ENCODE results near the gene CPT2.
"Not testable (repeated sequence)": the region's sequence is repeated elsewhere in the genome, so short reads cannot be mapped to it uniquely, and the experiment has no call there.

Gene CPT2

GRCh38 chr1:53182716-53183094 lies 13.9 kb upstream of the CPT2 start:
- Histone ChIP-seq H3K9me3 (ENCODE audit: control insufficient read depth, insufficient read depth, low read depth, low read length) (no peaks in the 10 kb centered on the region), H3K4me1 (ENCODE audit: control insufficient read depth, insufficient read depth, low read length) (no peaks in the 10 kb centered on the region), H3K4me3 (ENCODE audit: low read depth, low read length) (no peak overlapping the region), H3K27ac (ENCODE audit: extremely low read depth, low read depth, low read length) (no peak overlapping the region), H3K36me3 (ENCODE audit: control insufficient read depth in 2 of 2, insufficient read depth in 1 of 2, low read length in 2 of 2) (no peaks in the 10 kb centered on the region)
- POLR2A ChIA-PET, result no interaction called here
- CTCF ChIA-PET, result interaction anchor here (0.6 to 3.1 kb wide), 22 partner anchors 8 to 709 kb away, joined by 3 to 20 read pairs (median 4); no protein-coding TSS in a partner anchor
- TF ChIP-seq ZNF658 (tag by site-specific recombination; IDR thresholded peaks at IDR 0.05) (no peak), ZNF2 (tag by site-specific recombination; IDR thresholded peaks at IDR 0.05) (no peak), ZNF473 (tag by site-specific recombination; IDR thresholded peaks at IDR 0.05) (no peak), ZBTB21 (tag by site-specific recombination; IDR thresholded peaks at IDR 0.05) (no peak), ZBTB49 (tag by site-specific recombination; IDR thresholded peaks at IDR 0.05; ENCODE audit: low read depth) (no peak), HOXC10 (CRISPR knock-in tag; IDR thresholded peaks at IDR 0.05) (no peak)
- TF ChIP-seq, protein P1, sequence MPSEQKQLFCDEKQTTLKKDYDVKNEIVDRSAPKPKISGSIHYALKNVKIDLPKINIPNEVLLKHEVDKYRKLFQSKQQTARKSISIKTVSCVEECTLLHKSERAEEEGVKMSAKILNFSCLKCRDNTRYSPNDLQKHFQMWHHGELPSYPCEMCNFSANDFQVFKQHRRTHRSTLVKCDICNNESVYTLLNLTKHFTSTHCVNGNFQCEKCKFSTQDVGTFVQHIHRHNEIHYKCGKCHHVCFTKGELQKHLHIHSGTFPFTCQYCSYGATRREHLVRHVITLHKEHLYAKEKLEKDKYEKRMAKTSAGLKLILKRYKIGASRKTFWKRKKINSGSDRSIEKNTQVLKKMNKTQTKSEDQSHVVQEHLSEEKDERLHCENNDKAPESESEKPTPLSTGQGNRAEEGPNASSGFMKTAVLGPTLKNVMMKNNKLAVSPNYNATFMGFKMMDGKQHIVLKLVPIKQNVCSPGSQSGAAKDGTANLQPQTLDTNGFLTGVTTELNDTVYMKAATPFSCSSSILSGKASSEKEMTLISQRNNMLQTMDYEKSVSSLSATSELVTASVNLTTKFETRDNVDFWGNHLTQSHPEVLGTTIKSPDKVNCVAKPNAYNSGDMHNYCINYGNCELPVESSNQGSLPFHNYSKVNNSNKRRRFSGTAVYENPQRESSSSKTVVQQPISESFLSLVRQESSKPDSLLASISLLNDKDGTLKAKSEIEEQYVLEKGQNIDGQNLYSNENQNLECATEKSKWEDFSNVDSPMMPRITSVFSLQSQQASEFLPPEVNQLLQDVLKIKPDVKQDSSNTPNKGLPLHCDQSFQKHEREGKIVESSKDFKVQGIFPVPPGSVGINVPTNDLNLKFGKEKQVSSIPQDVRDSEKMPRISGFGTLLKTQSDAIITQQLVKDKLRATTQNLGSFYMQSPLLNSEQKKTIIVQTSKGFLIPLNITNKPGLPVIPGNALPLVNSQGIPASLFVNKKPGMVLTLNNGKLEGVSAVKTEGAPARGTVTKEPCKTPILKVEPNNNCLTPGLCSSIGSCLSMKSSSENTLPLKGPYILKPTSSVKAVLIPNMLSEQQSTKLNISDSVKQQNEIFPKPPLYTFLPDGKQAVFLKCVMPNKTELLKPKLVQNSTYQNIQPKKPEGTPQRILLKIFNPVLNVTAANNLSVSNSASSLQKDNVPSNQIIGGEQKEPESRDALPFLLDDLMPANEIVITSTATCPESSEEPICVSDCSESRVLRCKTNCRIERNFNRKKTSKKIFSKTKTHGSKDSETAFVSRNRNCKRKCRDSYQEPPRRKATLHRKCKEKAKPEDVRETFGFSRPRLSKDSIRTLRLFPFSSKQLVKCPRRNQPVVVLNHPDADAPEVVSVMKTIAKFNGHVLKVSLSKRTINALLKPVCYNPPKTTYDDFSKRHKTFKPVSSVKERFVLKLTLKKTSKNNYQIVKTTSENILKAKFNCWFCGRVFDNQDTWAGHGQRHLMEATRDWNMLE (tag by site-specific recombination; conservative IDR thresholded peaks at IDR 0.05; ENCODE audit: low read depth), result no peak

GRCh38 chr1:53183095-53183990 lies 13.3 kb upstream of the CPT2 start:
- POLR2A ChIA-PET, result no interaction called here
- no peak overlapping the region for H3K27ac ChIP-seq (ENCODE audit: extremely low read depth, low read depth, low read length)
- no peak for TF ChIP-seq ZNF174 (tag by site-specific recombination; IDR thresholded peaks at IDR 0.05)
- no peak for TF ChIP-seq ZNF23 (tag by site-specific recombination; IDR thresholded peaks at IDR 0.05; ENCODE audit: borderline replicate concordance)
- H3K36me3 ChIP-seq (ENCODE audit: control insufficient read depth in 2 of 2, insufficient read depth in 1 of 2, low read length in 2 of 2), result no peaks in the 10 kb centered on the region
- H3K4me1 ChIP-seq (ENCODE audit: control insufficient read depth, insufficient read depth, low read length), result no peaks in the 10 kb centered on the region
- no peaks in the 10 kb centered on the region for H3K9me3 ChIP-seq (ENCODE audit: control insufficient read depth, insufficient read depth, low read depth, low read length)
- CTCF ChIA-PET, result interaction anchor here (0.5 to 3.1 kb wide), 24 partner anchors 8 to 710 kb away, joined by 3 to 20 read pairs (median 4); partner anchors contain the start of gene ZYG11A
- no peak overlapping the region for H3K4me3 ChIP-seq (ENCODE audit: low read depth, low read length)

- H3K9me3 ChIP-seq (ENCODE audit: control insufficient read depth, insufficient read depth, low read depth, low read length); H3K27ac ChIP-seq (ENCODE audit: extremely low read depth, low read depth, low read length); POLR2A ChIA-PET; H3K4me1 ChIP-seq (ENCODE audit: control insufficient read depth, insufficient read depth, low read length); H3K4me3 ChIP-seq (ENCODE audit: low read depth, low read length); H3K36me3 ChIP-seq (ENCODE audit: control insufficient read depth in 2 of 2, insufficient read depth in 1 of 2, low read length in 2 of 2): not testable (repeated sequence)
- CTCF ChIA-PET, result interaction anchor here (0.6 to 2.1 kb wide), 22 partner anchors 9 to 1285 kb away, joined by 3 to 19 read pairs (median 4); no protein-coding TSS in a partner anchor
Observed at GRCh38 chr1:53185955-53186297, 10.7 kb upstream of the CPT2 start.

- Histone ChIP-seq H3K4me1 (ENCODE audit: control insufficient read depth, insufficient read depth, low read length) (no peaks in the 10 kb centered on the region), H3K4me3 (ENCODE audit: low read depth, low read length) (no peak overlapping the region), H3K36me3 (ENCODE audit: control insufficient read depth in 2 of 2, insufficient read depth in 1 of 2, low read length in 2 of 2) (no peaks in the 10 kb centered on the region), H3K27ac (ENCODE audit: extremely low read depth, low read depth, low read length) (no peak overlapping the region), H3K9me3 (ENCODE audit: control insufficient read depth, insufficient read depth, low read depth, low read length) (no peaks in the 10 kb centered on the region)
- ChIA-PET CTCF (interaction anchor here (0.6 to 2.1 kb wide), 16 partner anchors 9 to 559 kb away, joined by 3 to 19 read pairs (median 4); no protein-coding TSS in a partner anchor), POLR2A (no interaction called here)
- no peak for TF ChIP-seq BCL11A (tag by site-specific recombination; IDR thresholded peaks at IDR 0.05; ENCODE audit: low read depth)
- TF ChIP-seq KLF16 (tag by site-specific recombination; IDR thresholded peaks at IDR 0.05), result no peak
- TF ChIP-seq ZNF704 (tag by site-specific recombination; IDR thresholded peaks at IDR 0.05), result no peak
- TF ChIP-seq SCRT1 (tag by site-specific recombination; IDR thresholded peaks at IDR 0.05; ENCODE audit: borderline replicate concordance), result no peak
Observed at GRCh38 chr1:53186533-53186932, 10.1 kb upstream of the CPT2 start.
